PC-9 (cell line): ENCODE results near the gene ARRB1. TPM values are rescaled to one million over a fixed set of nuclear protein-coding genes. Genes with fewer than 3 reads are reported as not detected.

Experiments
- BruUV-seq: library from RNA; stranded (reverse); fragments of 400-500 nt; replicated peaks from 2 replicates; lab custom pipeline; 2021; lab: Mats Ljungman, UMichigan
- CTCF ChIA-PET: fragments of 300-600 bp; sonication (Branson Sonifier 250); formaldehyde crosslinking; loops from one replicate; lab custom pipeline; 2022; ENCODE audit warnings: antibody characterized with exemption; lab: Charles Lee
- POLR2A ChIA-PET: fragments of 300-600 bp; sonication (Branson Sonifier 250); formaldehyde crosslinking; loops from one replicate; lab custom pipeline; 2022; ENCODE audit warnings: antibody characterized with exemption; ENCODE audit not compliant: unreplicated experiment; lab: Charles Lee
- DNase-seq, 2 experiments: peaks; one replicate each; pipeline versions ENCODE4 v3.0.0 to v3.0.0-alpha.2; 2015 to 2022; ENCODE audit warnings: mixed read lengths in 1 of 2
- H2AFZ ChIP-seq: fragments of 200-600 bp; sonication (generic); 2 replicates; pipeline ENCODE4 v1.8.1; 2017; ENCODE audit warnings: antibody characterized with exemption
- H3F3A ChIP-seq: fragments of 200-600 bp; sonication (generic); 2 replicates; pipeline ENCODE4 v1.8.1; 2017; ENCODE audit warnings: antibody characterized with exemption, mild to moderate bottlenecking, low read depth; ENCODE audit not compliant: insufficient read depth
- H3K27ac ChIP-seq: fragments of 200-600 bp; sonication (generic); 2 replicates; pipeline ENCODE4 v1.6.1; 2016; ENCODE audit warnings: mixed run types
- H3K27me3 ChIP-seq: fragments of 200-600 bp; sonication (generic); 2 replicates; pipeline ENCODE4 v1.6.1; 2016; ENCODE audit warnings: low read depth, mixed run types; ENCODE audit not compliant: insufficient read depth
- H3K36me3 ChIP-seq: fragments of 200-600 bp; sonication (generic); 2 replicates; pipeline ENCODE4 v1.6.1; 2016; ENCODE audit warnings: low read depth, mixed run types
- H3K4me1 ChIP-seq: fragments of 200-600 bp; sonication (generic); replicated peaks from 2 replicates; pipeline ENCODE4 v1.6.1; 2016; ENCODE audit warnings: mixed run types; ENCODE audit not compliant: insufficient read depth
- H3K4me2 ChIP-seq: fragments of 200-600 bp; sonication (generic); 2 replicates; pipeline ENCODE4 v1.6.1; 2017; ENCODE audit warnings: mixed run types
- H3K4me3 ChIP-seq: fragments of 200-600 bp; sonication (generic); 2 replicates; pipeline ENCODE4 v1.6.1; 2016; ENCODE audit warnings: mixed run types
- H3K79me2 ChIP-seq: fragments of 200-600 bp; sonication (generic); 2 replicates; pipeline ENCODE4 v1.6.1; 2017; ENCODE audit warnings: low read depth, mixed run types
- H3K9me2 ChIP-seq: fragments of 200-600 bp; sonication (generic); 2 replicates; pipeline ENCODE4 v1.8.1; 2017; ENCODE audit warnings: mild to moderate bottlenecking; ENCODE audit not compliant: insufficient read depth
- H3K9me3 ChIP-seq: fragments of 200-600 bp; sonication (generic); 2 replicates; pipeline ENCODE4 v1.8.1; 2016; ENCODE audit warnings: low read depth; ENCODE audit not compliant: insufficient read depth
- H4K20me1 ChIP-seq: fragments of 200-600 bp; sonication (generic); 2 replicates; pipeline ENCODE4 v1.8.1; 2017; ENCODE audit not compliant: insufficient read depth
- EZH2 ChIP-seq: fragments of 200-600 bp; sonication (generic); IDR thresholded peaks from 2 replicates; pipeline ENCODE4 v1.8.0; 2017; ENCODE audit warnings: antibody characterized with exemption, low read depth
- intact Hi-C: fragments of 100-400 bp; cut with micrococcal nuclease; formaldehyde crosslinking; loops from one replicate; pipeline ENCODE4 v1.10.0; 2022; ENCODE audit not compliant: unreplicated experiment
- total RNA-seq: library from RNA; stranded (reverse); gene quantifications from 2 replicates; pipeline ENCODE4 v1.2.3, GENCODE V29; 2021
- TF ChIP-seq, protein P1 (sequence below): fragments of 200-600 bp; sonication (generic); conservative IDR thresholded peaks from 2 replicates; pipeline ENCODE4 v1.6.1; 2017; ENCODE audit warnings: mixed run types, antibody characterized with exemption, mild to moderate bottlenecking, moderate library complexity

The ARRB1 gene
- total RNA-seq, 1 experiment from 2014 or later: 31.8 TPM

DNA sequence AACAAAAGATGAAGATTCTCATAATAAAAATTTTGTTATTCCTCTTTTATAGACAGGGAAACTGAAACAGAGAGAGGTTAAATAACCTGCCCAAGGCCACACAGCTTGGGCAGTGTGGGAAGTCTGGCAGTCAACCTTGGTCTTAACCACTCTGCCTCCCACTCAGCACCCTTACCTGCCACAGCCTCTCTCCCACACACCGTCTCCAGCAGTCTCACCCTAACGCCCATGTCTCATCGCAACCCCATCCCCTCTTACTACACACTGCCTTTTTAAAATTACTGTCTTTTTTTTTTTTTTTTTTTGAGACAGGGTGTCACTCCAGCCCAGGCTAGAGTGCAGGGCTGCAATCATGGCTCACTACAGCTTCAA lies 25.0 kb downstream of the ARRB1 start:
- Histone ChIP-seq H3K36me3 (no peaks in the 10 kb centered on the region), H2AFZ (no peak overlapping the region), H3K27me3 (no peaks in the 10 kb centered on the region), H3K9me2 (no peaks in the 10 kb centered on the region), H3K4me3 (no peak overlapping the region), H3K4me1 (peaks cover 25% of the 10 kb centered on the region), H3F3A (peaks cover 14% of the 10 kb centered on the region; the same call in 1 of the 2 replicates), H4K20me1 (no peaks in the 10 kb centered on the region), H3K27ac (no peak overlapping the region), H3K9me3 (no peaks in the 10 kb centered on the region), H3K79me2 (no peaks in the 10 kb centered on the region), H3K4me2 (no peak overlapping the region)
- intact Hi-C loops: loop anchor here (5.0 kb wide), 1 partner anchor 116 kb away; no protein-coding TSS in a partner anchor
- POLR2A ChIA-PET: interaction anchor here (0.6 to 0.9 kb wide), 2 partner anchors 45 to 243 kb away, joined by 4 to 7 read pairs; no protein-coding TSS in a partner anchor
- CTCF ChIA-PET: interaction anchor here (0.9 to 1.6 kb wide), 3 partner anchors 47 to 58 kb away, joined by 3 to 8 read pairs (median 3); no protein-coding TSS in a partner anchor
- TF ChIP-seq, protein P1, sequence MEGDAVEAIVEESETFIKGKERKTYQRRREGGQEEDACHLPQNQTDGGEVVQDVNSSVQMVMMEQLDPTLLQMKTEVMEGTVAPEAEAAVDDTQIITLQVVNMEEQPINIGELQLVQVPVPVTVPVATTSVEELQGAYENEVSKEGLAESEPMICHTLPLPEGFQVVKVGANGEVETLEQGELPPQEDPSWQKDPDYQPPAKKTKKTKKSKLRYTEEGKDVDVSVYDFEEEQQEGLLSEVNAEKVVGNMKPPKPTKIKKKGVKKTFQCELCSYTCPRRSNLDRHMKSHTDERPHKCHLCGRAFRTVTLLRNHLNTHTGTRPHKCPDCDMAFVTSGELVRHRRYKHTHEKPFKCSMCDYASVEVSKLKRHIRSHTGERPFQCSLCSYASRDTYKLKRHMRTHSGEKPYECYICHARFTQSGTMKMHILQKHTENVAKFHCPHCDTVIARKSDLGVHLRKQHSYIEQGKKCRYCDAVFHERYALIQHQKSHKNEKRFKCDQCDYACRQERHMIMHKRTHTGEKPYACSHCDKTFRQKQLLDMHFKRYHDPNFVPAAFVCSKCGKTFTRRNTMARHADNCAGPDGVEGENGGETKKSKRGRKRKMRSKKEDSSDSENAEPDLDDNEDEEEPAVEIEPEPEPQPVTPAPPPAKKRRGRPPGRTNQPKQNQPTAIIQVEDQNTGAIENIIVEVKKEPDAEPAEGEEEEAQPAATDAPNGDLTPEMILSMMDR: no peak
- no peak for TF ChIP-seq EZH2
- BruUV-seq: no TSS peak
- DNase-seq: no peak

DNA sequence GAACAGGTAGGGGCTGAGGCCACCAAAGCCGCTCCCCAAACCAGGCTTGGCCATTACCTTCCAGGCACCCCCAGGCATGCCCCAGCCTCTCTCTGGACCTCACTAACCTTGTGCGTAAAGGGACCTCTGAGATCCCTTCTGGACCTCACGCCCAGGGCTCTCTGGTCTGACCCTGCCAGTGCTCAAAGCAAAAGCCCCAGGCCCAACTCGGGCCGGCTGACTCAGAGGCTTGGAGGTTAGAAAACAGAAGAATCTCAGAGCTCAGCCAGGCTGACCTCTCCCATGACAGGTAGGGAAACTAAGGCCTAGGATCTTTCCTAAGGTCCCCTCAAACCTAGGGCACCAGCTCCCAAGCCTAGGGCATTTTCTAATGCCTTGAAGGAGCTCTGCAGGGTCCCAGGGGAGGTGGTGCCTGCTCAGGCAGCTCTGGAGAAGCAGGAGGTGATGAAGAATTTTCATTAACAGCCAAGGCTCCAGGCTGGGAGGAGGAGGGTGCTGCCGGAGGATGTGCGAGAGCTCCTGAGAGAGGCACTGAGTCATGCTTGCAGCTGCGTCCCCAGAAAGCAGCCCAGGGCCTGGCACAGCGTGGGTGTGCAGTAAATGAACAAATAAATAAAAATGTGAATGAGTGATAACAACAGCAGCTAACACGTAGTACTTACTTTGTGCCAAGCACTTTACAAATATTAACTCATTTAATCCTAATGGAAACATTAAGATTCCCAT lies 25.6 kb downstream of the ARRB1 start:
- no TSS peak for BruUV-seq
- Histone ChIP-seq H3K9me2 (no peaks in the 10 kb centered on the region), H3K4me1 (peaks cover 25% of the 10 kb centered on the region), H3K9me3 (no peaks in the 10 kb centered on the region), H3K36me3 (no peaks in the 10 kb centered on the region), H3K79me2 (no peaks in the 10 kb centered on the region), H3F3A (peaks cover 14% of the 10 kb centered on the region; the same call in 1 of the 2 replicates), H4K20me1 (no peaks in the 10 kb centered on the region), H3K4me3 (no peak overlapping the region), H3K27ac (no peak overlapping the region), H2AFZ (no peak overlapping the region), H3K27me3 (no peaks in the 10 kb centered on the region), H3K4me2 (no peak overlapping the region)
- TF ChIP-seq EZH2: no peak
- TF ChIP-seq, protein P1: no peak
- peak in 1 of 2 experiments; percentile 58 for DNase-seq
- intact Hi-C loops: loop anchor here (5.0 kb wide), 1 partner anchor 116 kb away; no protein-coding TSS in a partner anchor
- ChIA-PET POLR2A (interaction anchor here (0.6 to 0.9 kb wide), 3 partner anchors 35 to 244 kb away, joined by 4 to 22 read pairs (median 7); no protein-coding TSS in a partner anchor), CTCF (interaction anchor here (1.1 to 1.6 kb wide), 2 partner anchors 55 to 59 kb away, joined by 3 to 8 read pairs; no protein-coding TSS in a partner anchor)

DNA sequence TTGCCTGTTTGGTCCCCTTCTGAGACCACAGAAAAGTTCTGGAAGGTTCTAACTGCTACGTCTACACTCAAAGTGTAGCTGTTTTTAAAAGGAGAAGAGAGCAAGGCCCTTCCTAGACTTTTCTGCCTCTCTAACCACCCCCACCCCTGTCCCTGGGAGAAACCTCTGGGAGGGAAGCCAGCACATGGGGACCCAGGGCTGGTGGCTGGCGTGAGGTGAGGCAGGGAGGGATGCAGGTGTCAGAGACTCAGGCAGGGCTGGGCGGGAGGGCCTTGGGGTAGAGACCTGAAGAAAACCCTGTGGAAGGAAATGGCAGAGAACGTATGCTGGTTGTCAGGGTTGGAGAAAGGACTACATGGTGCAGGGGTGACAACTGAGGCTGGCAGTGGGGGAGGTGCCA lies 26.7 kb downstream of the ARRB1 start:
- DNase-seq: no peak
- Histone ChIP-seq H2AFZ (no peak overlapping the region), H4K20me1 (no peaks in the 10 kb centered on the region; the same call in 1 of the 2 replicates), H3F3A (peaks cover 14% of the 10 kb centered on the region; the same call in 1 of the 2 replicates), H3K4me2 (no peak overlapping the region), H3K36me3 (no peaks in the 10 kb centered on the region), H3K27me3 (no peaks in the 10 kb centered on the region), H3K27ac (no peak overlapping the region), H3K4me1 (peaks cover 17% of the 10 kb centered on the region), H3K9me3 (no peaks in the 10 kb centered on the region), H3K79me2 (no peaks in the 10 kb centered on the region), H3K4me3 (no peak overlapping the region), H3K9me2 (no peaks in the 10 kb centered on the region)
- BruUV-seq: no TSS peak
- no peak for TF ChIP-seq EZH2
- TF ChIP-seq, protein P1: no peak
- POLR2A ChIA-PET: interaction anchor here (0.6 kb wide), 1 partner anchor 47 kb away, joined by 32 read pairs; no protein-coding TSS in a partner anchor
- intact Hi-C loops: loop anchor here (5.0 kb wide), 1 partner anchor 118 kb away; no protein-coding TSS in a partner anchor
- CTCF ChIA-PET: no interaction called here
